Aorta (tissue), 5 donors: ENCODE results near the gene HMGCS1. TPM values are rescaled to one million over a fixed set of nuclear protein-coding genes. Genes with fewer than 3 reads are reported as not detected.

Experiments
- ATAC-seq: fragments of 200-7000 bp; cut with Tn5 transposase; one replicate; pipeline ENCODE4 v1.9.1; 2022; ENCODE audit warnings: moderate library complexity; ENCODE audit not compliant: low FRiP score
- DNase-seq, 2 donors: peaks; one replicate each; pipeline ENCODE4 v3.0.0-alpha.2; 2020
- H3K27ac ChIP-seq, 2 donors: one replicate each; pipeline ENCODE4 v1.5.1; 2013; ENCODE audit warnings: low read length in 2 of 2, mild to moderate bottlenecking in 2 of 2, moderate library complexity in 2 of 2, control low read depth in 1 of 2, inconsistent platforms in 1 of 2, low read depth in 1 of 2
- H3K27me3 ChIP-seq, 2 donors: one replicate each; pipeline ENCODE4 v1.6.1; 2013; ENCODE audit warnings: control low read depth in 1 of 2, low read length in 1 of 2, mild to moderate bottlenecking in 1 of 2, moderate library complexity in 1 of 2; ENCODE audit not compliant: insufficient read depth in 2 of 2, control insufficient read depth in 1 of 2
- H3K36me3 ChIP-seq, 2 donors: one replicate each; pipeline ENCODE4 v1.6.1; 2013; ENCODE audit warnings: control low read depth in 1 of 2, low read length in 1 of 2, mild to moderate bottlenecking in 1 of 2; ENCODE audit not compliant: insufficient read depth in 2 of 2, control insufficient read depth in 1 of 2
- H3K4me1 ChIP-seq, 2 donors: one replicate each; pipeline ENCODE4 v1.6.1; 2013; ENCODE audit warnings: low read length in 2 of 2, control low read depth in 1 of 2, mild to moderate bottlenecking in 1 of 2, moderate library complexity in 1 of 2; ENCODE audit not compliant: insufficient read depth in 2 of 2, control insufficient read depth in 1 of 2
- H3K4me3 ChIP-seq, 2 donors: one replicate each; pipeline ENCODE4 v1.5.1; 2013; ENCODE audit warnings: low read length in 2 of 2, control low read depth in 1 of 2, mild to moderate bottlenecking in 1 of 2
- H3K9me3 ChIP-seq: one replicate; pipeline ENCODE4 v1.6.1; 2013; ENCODE audit warnings: mild to moderate bottlenecking, low read length; ENCODE audit not compliant: control insufficient read depth
- WGBS, 2 donors: extraction: QIAGEN DNeasy Blood & Tissue Kit; methylation state at CpG; one replicate each; pipeline ENCODE4 v1.1.7; 2013; 5-methylcytosine and 5-hydroxymethylcytosine counted together
- intact Hi-C, 2 donors: fragments of 100-400 bp; cut with DNase I; formaldehyde crosslinking; loops; one replicate each; pipeline versions ENCODE4 v1.14.2 to v1.15.0; 2022
- long read RNA-seq, 2 donors: library from polyadenylated mRNA; unstranded; transcript quantifications; one replicate each; pipeline ENCODE4 v2.0.0, GENCODE V29; 2020 to 2021
- polyA plus RNA-seq, 2 donors: library from polyadenylated mRNA; stranded (reverse); fragments of 200-250 nt; gene quantifications; one replicate each; pipeline ENCODE4 v1.2.3, GENCODE V29; 2013
- total RNA-seq, 2 donors: library from RNA; stranded (reverse); fragmentation: NEBNext Ultra II Directional; extraction: Animal tissue kit (Norgen Biotek cat#: 25700); gene quantifications; one replicate each; pipeline ENCODE4 v1.2.1, GENCODE V29; 2021
- donor health status: healthy with polysubstance abuse.
- donor health status: Bipolar disorder and iron deficiency.
- donor health status: DM: no; HTN: no; CAD: no.
- donor health status: DM: no; HTN: no; CAD: no.
- donor health status: DM: yes; HTN: yes; CAD: no.

The HMGCS1 gene
- total RNA-seq (10 to 100 TPM; 41.9 to 57.9 TPM), polyA plus RNA-seq (10 to 100 TPM; 12.6 to 16.9 TPM)
- long read RNA-seq, donor 1, partial matches to known transcripts, result 8 of 24 reads
- long read RNA-seq, donor 1, other reads (novel, unspliced or antisense), result 15 of 24 reads
- long read RNA-seq, donor 2, partial matches to known transcripts, result 0 of 6 reads
- long read RNA-seq, donor 2, other reads (novel, unspliced or antisense), result 5 of 6 reads

DNA sequence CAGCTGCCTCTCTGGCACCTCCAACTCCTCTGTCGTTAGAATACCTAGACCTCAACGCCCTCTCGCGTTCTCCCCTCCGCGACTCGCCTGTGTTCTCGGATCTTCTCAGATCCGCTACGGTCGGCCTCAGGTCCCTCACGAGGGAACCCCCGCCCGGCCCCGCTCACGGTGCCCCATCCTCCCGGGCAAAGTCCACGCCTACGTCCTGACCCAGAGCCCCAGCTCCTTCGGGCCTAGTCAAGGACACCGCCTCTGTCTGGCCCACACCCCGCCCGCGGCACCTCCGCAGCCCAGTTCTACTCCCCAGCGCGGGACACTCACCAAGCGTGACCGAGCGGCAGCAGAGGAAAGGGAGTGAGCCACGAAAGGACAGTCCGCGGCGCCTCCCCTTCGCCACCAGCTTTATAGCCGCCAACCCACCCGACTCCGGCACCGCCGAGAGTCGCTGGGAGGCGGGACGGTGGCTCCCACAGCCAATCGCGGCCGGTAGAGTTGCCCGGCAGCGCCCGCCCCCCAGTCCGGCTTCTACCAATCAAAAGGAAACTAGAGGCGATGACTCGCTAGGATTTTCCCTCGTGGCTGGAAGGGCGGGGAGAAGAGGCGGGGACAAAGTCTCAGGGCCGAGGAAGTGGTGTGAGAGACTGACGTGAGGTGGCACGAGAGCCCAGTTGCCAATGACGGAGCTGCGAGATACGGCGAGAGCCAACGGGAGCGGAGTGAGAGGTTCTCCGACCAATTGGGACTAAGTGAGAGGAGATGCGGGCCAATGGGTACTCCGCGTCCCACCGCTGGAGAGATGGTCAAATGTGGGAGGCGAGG is at the start of gene HMGCS1:
HMGCS1 (minus strand) TSS at position 378 of the 819 bp plus-strand sequence. CDS start 14,447 bp downstream, outside the sequence.
- DNase-seq (peak; percentile 99), ATAC-seq (peak; percentile 99)
- 0 to 1% methylated on average over 66 to 70 of the region's 70 CpGs for WGBS, 2 donors
- Histone ChIP-seq H3K9me3 (no peaks in the 10 kb centered on the region), H3K36me3 (no peaks in the 10 kb centered on the region), H3K4me1 (no peaks in the 10 kb centered on the region), H3K27ac (peak within 1 kb of the TSS; percentile 49 to 64), H3K4me3 (peak within 1 kb of the TSS; percentile 52 to 85), H3K27me3 (no peaks in the 10 kb centered on the region)
- intact Hi-C loops, result loop anchor here (2.0 to 10.0 kb wide), 6 partner anchors 79 to 289 kb away; partner anchors contain the start of genes TMEM267 (in 2 of the 2), ZNF131 (in 2 of the 2), C5orf34 (in 1 of the 2) and NNT (in 1 of the 2)

DNA sequence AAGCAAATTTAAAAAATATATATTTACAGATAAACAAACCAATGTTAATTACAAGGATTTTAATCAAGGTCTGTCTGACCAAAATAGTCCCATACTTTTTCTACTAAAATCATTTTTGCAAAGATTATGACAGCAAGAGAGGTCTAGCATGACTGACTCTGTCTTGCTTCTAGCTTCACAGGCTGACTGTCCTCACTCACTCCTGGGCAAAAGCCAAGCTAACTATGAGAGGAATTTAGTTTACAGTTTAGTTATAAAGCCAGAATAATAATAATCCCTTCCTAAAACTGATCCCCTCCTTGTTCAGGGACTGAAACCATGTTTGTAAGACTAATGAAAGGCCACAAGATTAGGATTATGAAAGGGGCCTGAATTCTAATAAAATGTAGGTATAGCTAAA is 45.5 kb upstream of the HMGCS1 start:
- no peak for DNase-seq
- Histone ChIP-seq H3K27ac (no peak overlapping the region), H3K27me3 (peaks cover 0 to 2% of the 10 kb centered on the region in 2 donors), H3K4me1 (peaks cover 0 to 2% of the 10 kb centered on the region in 2 donors), H3K9me3 (peaks cover 2% of the 10 kb centered on the region), H3K4me3 (no peak overlapping the region), H3K36me3 (no peaks in the 10 kb centered on the region)
- no peak for ATAC-seq
- intact Hi-C loops, result no loop called here

DNA sequence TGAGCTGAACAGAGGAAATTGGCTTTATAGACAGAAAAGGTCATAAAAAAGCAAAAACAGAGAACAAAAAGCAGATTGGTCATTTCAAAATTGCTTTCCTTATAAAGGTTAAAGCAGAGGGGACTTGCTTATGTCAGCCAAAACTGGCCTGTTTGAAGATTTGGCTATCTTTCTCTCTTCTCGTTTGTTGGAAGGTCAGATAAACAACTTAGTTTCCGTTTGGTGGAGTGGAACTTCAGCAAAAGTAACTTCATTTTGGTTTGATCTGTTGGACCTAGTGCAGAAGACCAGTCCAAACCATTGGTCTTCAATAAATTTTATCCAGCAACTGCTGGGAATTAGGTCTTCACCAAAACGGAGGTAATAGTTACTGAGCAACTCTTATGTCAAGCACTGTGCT is 45.1 kb upstream of the HMGCS1 start:
- 17 to 23% methylated on average over 3 of the region's 3 CpGs for WGBS, 2 donors
- peaks cover 2% of the 10 kb centered on the region for H3K9me3 ChIP-seq
- DNase-seq (no peak), ATAC-seq (no peak)
- H3K27ac ChIP-seq, result no peak overlapping the region
- H3K4me1 ChIP-seq, result peaks cover 0 to under 1% of the 10 kb centered on the region in 2 donors
- H3K36me3 ChIP-seq, result no peaks in the 10 kb centered on the region
- peaks cover 0 to 2% of the 10 kb centered on the region in 2 donors for H3K27me3 ChIP-seq
- intact Hi-C loops, result no loop called here
- no peak overlapping the region for H3K4me3 ChIP-seq

DNA sequence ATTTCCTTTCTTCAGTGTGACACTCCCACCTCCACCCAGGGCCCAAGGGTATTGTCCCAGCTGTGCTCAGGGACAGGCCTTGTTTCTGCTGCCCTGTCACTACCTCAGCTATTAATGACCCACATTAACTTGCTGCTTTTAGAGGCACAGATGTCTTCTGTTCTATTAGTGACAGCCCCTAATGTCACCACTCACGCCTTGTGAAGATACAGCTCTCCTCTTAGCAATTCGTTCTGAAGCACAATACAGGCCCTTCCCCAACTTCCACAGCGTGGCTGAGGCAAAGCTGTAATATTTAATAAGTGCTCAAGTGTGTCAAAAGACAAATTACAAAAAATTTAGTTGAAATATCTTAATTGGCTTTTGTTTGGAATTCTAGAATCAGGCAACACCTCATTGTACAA is 44.7 kb upstream of the HMGCS1 start:
- intact Hi-C loops, result no loop called here
- ATAC-seq (no peak), DNase-seq (no peak)
- Histone ChIP-seq H3K36me3 (no peaks in the 10 kb centered on the region), H3K4me3 (no peak overlapping the region), H3K27me3 (peaks cover 0 to 2% of the 10 kb centered on the region in 2 donors), H3K27ac (no peak overlapping the region), H3K9me3 (peaks cover 2% of the 10 kb centered on the region), H3K4me1 (no peaks in the 10 kb centered on the region)
- 60 to 66% methylated on average over 3 of the region's 3 CpGs for WGBS, 2 donors

DNA sequence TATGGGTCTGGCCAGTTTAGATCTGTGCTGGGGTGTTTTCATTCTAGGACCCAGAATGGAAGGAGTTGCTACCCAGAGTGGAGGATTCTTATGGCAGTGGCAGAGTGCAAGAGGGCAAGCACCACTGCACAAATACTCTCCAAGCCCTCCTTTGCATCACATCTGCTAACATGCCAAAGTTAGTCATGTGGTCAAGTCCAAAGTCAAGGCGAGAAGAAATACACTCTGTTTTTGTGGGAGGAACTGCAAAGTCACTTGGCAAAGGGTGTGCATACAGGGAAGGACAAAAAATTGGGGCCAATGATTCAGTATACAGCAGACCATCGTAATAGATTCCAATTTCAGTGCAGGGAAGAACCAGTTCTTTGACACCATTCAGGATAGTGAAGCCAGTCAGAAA is 43.9 kb upstream of the HMGCS1 start:
- Histone ChIP-seq H3K36me3 (no peaks in the 10 kb centered on the region), H3K4me3 (no peak overlapping the region), H3K27ac (no peak overlapping the region), H3K27me3 (peaks cover 0 to 2% of the 10 kb centered on the region in 2 donors), H3K9me3 (peaks cover 2% of the 10 kb centered on the region), H3K4me1 (no peaks in the 10 kb centered on the region)
- WGBS, 2 donors, result 41 to 43% methylated on average over 2 of the region's 2 CpGs
- intact Hi-C loops, result no loop called here
- DNase-seq (no peak), ATAC-seq (no peak)

DNA sequence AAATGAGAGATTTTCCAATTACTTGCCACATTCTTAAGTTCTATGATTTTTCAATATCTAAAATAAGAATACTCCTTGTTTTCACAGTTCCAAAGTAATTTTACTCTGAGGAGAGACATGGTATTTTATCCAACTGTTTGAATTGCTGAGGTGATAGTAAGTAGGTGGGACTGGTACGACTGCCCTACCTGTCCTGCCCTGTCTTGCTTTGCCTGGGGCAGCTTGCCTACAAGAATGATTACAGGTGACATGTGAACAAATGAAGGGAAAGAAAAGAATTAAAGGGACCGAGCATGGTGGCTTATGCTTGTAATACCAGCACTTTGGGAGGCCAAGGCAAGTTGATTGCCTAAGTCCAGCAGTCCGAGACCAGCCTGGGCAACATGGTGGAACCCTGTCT is 41.6 kb upstream of the HMGCS1 start:
- no peaks in the 10 kb centered on the region for H3K36me3 ChIP-seq
- ATAC-seq (no peak), DNase-seq (no peak)
- no peaks in the 10 kb centered on the region for H3K4me1 ChIP-seq
- intact Hi-C loops, result no loop called here
- H3K27ac ChIP-seq, result no peak overlapping the region
- no peak overlapping the region for H3K4me3 ChIP-seq
- peaks cover 0 to 2% of the 10 kb centered on the region in 2 donors for H3K27me3 ChIP-seq
- peaks cover under 1% of the 10 kb centered on the region for H3K9me3 ChIP-seq
- 85 to 86% methylated on average over 3 of the region's 3 CpGs for WGBS, 2 donors

DNA sequence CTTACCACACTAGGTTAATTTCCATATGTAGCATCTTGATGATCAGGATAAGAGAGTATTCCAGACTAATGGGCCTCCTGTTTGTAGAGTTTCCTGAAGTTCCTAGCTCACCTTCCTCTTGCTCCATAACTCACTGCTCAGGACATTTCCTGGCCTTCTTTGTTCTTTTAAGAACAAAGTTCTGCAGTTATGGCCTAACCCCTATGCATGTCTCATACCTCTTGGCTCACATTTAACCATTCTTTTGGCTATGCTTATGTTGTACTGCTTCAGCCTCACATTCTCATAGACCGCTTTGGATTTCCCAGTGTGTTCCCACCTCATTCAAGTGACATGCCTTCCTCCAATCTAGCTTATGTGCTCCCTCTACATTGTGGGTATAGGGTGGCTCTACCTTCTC is 40.5 kb upstream of the HMGCS1 start:
- Histone ChIP-seq H3K4me1 (no peaks in the 10 kb centered on the region), H3K27ac (no peak overlapping the region), H3K27me3 (peaks cover 0 to 2% of the 10 kb centered on the region in 2 donors), H3K9me3 (peaks cover 1% of the 10 kb centered on the region), H3K36me3 (no peaks in the 10 kb centered on the region), H3K4me3 (no peak overlapping the region)
- 92 to 100% methylated on average over 1 of the region's 1 CpG for WGBS, 2 donors
- ATAC-seq (no peak), DNase-seq (no peak)
- intact Hi-C loops, result no loop called here

DNA sequence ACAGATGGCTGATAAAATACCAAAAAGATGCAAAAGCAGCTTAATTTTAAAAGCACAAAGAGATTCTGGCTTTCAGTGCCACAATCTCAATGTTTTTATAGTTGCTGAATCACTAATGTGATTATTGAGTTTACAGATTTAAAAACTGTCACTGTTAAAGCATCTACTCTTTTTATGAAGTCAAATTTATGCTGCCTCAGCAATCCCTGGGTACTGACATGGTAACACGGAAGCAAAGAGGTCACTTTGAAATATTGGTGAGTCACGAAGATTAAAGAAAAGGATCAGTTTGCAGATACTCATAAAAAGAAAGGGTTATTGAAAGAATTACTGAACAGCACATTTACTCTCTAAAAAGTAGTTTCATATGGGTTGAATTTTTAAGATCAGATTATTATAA is 39.7 kb upstream of the HMGCS1 start:
- no peak overlapping the region for H3K4me3 ChIP-seq
- H3K27me3 ChIP-seq, result peaks cover 0 to 2% of the 10 kb centered on the region in 2 donors
- peaks cover 1% of the 10 kb centered on the region for H3K9me3 ChIP-seq
- no peaks in the 10 kb centered on the region for H3K36me3 ChIP-seq
- intact Hi-C loops, result no loop called here
- H3K27ac ChIP-seq, result no peak overlapping the region
- WGBS, 2 donors, result 62 to 72% methylated on average over 2 of the region's 2 CpGs
- DNase-seq, result no peak
- no peak for ATAC-seq
- H3K4me1 ChIP-seq, result no peaks in the 10 kb centered on the region

DNA sequence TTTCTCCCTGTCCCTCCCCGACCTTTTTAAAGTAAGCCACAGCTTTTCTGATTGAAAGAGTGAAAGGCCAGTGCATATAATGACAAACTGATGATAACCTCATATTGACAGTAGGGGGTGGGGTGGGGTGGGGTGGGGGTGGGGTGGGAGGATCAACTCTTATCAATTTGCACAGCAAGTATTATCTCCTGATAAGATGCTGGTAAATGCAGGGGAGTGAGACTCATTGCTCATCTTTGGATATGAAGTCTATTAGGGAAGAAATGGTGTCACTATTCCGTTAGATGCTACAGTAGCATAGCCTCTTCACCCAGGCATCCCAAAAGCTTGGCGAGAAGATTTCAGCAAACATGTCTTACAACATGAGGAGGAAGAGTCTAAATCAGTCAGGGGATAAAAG is 38.9 kb upstream of the HMGCS1 start:
- H3K4me1 ChIP-seq, result no peaks in the 10 kb centered on the region
- no peaks in the 10 kb centered on the region for H3K36me3 ChIP-seq
- no peak for DNase-seq
- ATAC-seq, result no peak
- intact Hi-C loops, result no loop called here
- peaks cover 0 to 2% of the 10 kb centered on the region in 2 donors for H3K27me3 ChIP-seq
- H3K4me3 ChIP-seq, result no peak overlapping the region
- peaks cover 4% of the 10 kb centered on the region for H3K9me3 ChIP-seq
- WGBS, 2 donors, result 79 to 81% methylated on average over 3 of the region's 3 CpGs
- H3K27ac ChIP-seq, result no peak overlapping the region
